Osteoblast (primary cell): Measurements from ENCODE around the gene SENP5. TPM values are rescaled to one million over a fixed set of nuclear protein-coding genes. Genes with fewer than 3 reads are reported as not detected.

Experiments
- DNase-seq: peaks from one replicate; pipeline ENCODE4 v3.0.0; 2011; ENCODE audit warnings: low spot score, mixed read lengths; ENCODE audit not compliant: insufficient read length; ENCODE audit errors: missing footprints
- H2AFZ ChIP-seq: 2 replicates; pipeline ENCODE4 v1.6.0; 2011; ENCODE audit warnings: mild to moderate bottlenecking, low read length
- H3K27ac ChIP-seq: 2 replicates; pipeline ENCODE4 v1.5.1; 2011; ENCODE audit warnings: mild to moderate bottlenecking, low read depth, low read length, moderate library complexity
- H3K27me3 ChIP-seq: 2 replicates; pipeline ENCODE4 v1.6.0; 2012; ENCODE audit warnings: mild to moderate bottlenecking, control low read depth, inconsistent platforms, low read length, moderate library complexity; ENCODE audit not compliant: insufficient read depth
- H3K36me3 ChIP-seq: 2 replicates; pipeline ENCODE4 v1.5.1; 2011; ENCODE audit warnings: mild to moderate bottlenecking, low read length, control low read depth, moderate library complexity; ENCODE audit not compliant: insufficient read depth
- H3K4me1 ChIP-seq: 2 replicates; pipeline ENCODE4 v1.5.1; 2011; ENCODE audit warnings: mild to moderate bottlenecking, low read length, control low read depth, moderate library complexity; ENCODE audit not compliant: insufficient read depth
- H3K4me2 ChIP-seq: 2 replicates; pipeline ENCODE4 v1.6.0; 2011; ENCODE audit warnings: mild to moderate bottlenecking, low read length; ENCODE audit not compliant: insufficient read depth
- H3K4me3 ChIP-seq: fragments of 200-600 bp; sonication (generic); 3 replicates; pipeline ENCODE4 v1.5.1; 2012; ENCODE audit warnings: mild to moderate bottlenecking, low read length, inconsistent platforms; ENCODE audit not compliant: insufficient read depth
- H3K79me2 ChIP-seq: 2 replicates; pipeline ENCODE4 v1.6.0; 2012; ENCODE audit warnings: mild to moderate bottlenecking, low read length, control low read depth, inconsistent platforms; ENCODE audit not compliant: insufficient read depth
- H3K9me3 ChIP-seq: 2 replicates; pipeline ENCODE4 v1.5.1; 2011; ENCODE audit warnings: low read depth, low read length, control low read depth
- H4K20me1 ChIP-seq: 2 replicates; pipeline ENCODE4 v1.6.0; 2012; ENCODE audit warnings: mild to moderate bottlenecking, low read length, control low read depth; ENCODE audit not compliant: insufficient read depth
- CTCF ChIP-seq: IDR thresholded peaks from 2 replicates; pipeline ENCODE4 v1.5.1; 2011; ENCODE audit warnings: mild to moderate bottlenecking, low read depth, low read length, moderate library complexity; ENCODE audit errors: extremely low read depth
- total RNA-seq: library from RNA; depleted of rRNA; stranded (reverse); fragments of >200 nt; gene quantifications from 2 replicates; pipeline ENCODE4 v1.2.3, GENCODE V29; 2012

The SENP5 gene
- total RNA-seq, 1 donor: 43.4 TPM

- peak; percentile 90 for DNase-seq
- TF ChIP-seq CTCF: no peak
- Histone ChIP-seq H3K9me3 (no peaks in the 10 kb centered on the region), H3K27ac (no peak overlapping the region), H3K4me3 (peak overlapping the region; percentile 78), H2AFZ (peak overlapping the region; percentile 77), H3K27me3 (no peaks in the 10 kb centered on the region), H3K4me1 (peaks cover 11% of the 10 kb centered on the region), H3K36me3 (no peaks in the 10 kb centered on the region), H3K4me2 (peak overlapping the region; percentile 80), H3K79me2 (no peaks in the 10 kb centered on the region), H4K20me1 (no peaks in the 10 kb centered on the region)
Observed at GRCh38 chr3:196969134-196969659, 101.5 kb downstream of the SENP5 start.

GRCh38 chr3:196969660-196970546 lies 102.2 kb downstream of the SENP5 start:
- TF ChIP-seq CTCF: peak; percentile 48
- Histone ChIP-seq H3K4me3 (peak overlapping the region; percentile 78), H3K4me2 (peak overlapping the region; percentile 80), H3K9me3 (no peaks in the 10 kb centered on the region), H2AFZ (peak overlapping the region; percentile 77), H4K20me1 (no peaks in the 10 kb centered on the region), H3K36me3 (no peaks in the 10 kb centered on the region), H3K4me1 (peaks cover 11% of the 10 kb centered on the region), H3K79me2 (no peaks in the 10 kb centered on the region), H3K27me3 (no peaks in the 10 kb centered on the region), H3K27ac (no peak overlapping the region)
- peak; percentile 98 for DNase-seq

- TF ChIP-seq CTCF: no peak
- H3K27ac ChIP-seq: no peak overlapping the region
- no peaks in the 10 kb centered on the region for H3K27me3 ChIP-seq
- H3K9me3 ChIP-seq: no peaks in the 10 kb centered on the region
- H3K36me3 ChIP-seq: no peaks in the 10 kb centered on the region
- H4K20me1 ChIP-seq: no peaks in the 10 kb centered on the region
- no peak overlapping the region for H3K4me2 ChIP-seq
- no peaks in the 10 kb centered on the region for H3K79me2 ChIP-seq
- H3K4me1 ChIP-seq: peaks cover 11% of the 10 kb centered on the region
- H2AFZ ChIP-seq: no peak overlapping the region
- H3K4me3 ChIP-seq: no peak overlapping the region
- no peak for DNase-seq
Observed at GRCh38 chr3:196970547-196971093, 102.9 kb downstream of the SENP5 start.
